Astrocyte of the cerebellum (primary cell): ENCODE measurements around the gene CRABP2.
A peak's percentile ranks its signal among the peaks of the same experiment; 100 is the strongest.

Source experiments
- DNase-seq: peaks from one replicate; pipeline ENCODE4 v3.0.0-alpha.2; 2011; ENCODE audit warnings: low read depth
- H3K4me3 ChIP-seq: 2 replicates; pipeline ENCODE4 v1.5.1; 2011; ENCODE audit warnings: mild to moderate bottlenecking, low read depth, low read length, moderate library complexity
- in situ Hi-C: cut with HindIII; loops from 2 replicates; pipeline ENCODE4 v1.10.0; 2017; ENCODE audit warnings: low sequenced_read_pairs
- TF ChIP-seq, protein P1 (sequence below): IDR thresholded peaks from 2 replicates; pipeline ENCODE4 v1.5.1; 2012; ENCODE audit warnings: low read length, low read depth, moderate library complexity, mild to moderate bottlenecking; ENCODE audit errors: missing control alignments

The CRABP2 gene

DNA sequence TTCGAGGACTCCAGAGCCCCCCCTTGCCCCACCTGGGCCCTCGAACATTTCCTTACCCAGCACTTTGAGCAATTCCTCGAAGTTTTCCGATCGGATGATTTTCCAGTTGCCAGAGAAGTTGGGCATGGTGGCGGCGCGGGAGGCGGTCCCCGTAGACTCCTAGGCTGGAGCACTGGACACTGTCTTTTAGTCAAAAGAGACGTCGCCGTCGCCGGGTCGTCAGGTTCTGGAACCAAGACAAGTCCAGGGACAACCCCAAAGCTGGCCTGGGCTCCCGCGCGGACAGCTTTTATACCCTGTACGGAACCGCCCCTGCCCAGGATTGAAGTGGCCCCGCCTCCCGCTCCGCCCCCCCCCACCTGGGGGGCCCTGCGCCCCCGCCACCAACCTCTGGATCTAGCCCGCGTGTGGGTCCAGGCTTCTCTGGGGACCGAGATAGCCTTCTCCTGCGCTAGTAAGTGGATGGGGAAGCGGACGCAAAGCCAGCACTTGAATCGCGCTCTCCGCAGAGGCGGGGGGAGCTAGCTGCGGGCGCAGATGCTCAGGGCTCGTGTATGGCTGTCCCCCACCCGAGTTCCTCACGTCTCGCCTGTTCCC is at the start of gene CRABP2:
TSS of gene CRABP2 (minus strand) at position 263 of the 597 bp plus-strand sequence. CDS start at position 126, 137 bp downstream.
- TF ChIP-seq, protein P1, sequence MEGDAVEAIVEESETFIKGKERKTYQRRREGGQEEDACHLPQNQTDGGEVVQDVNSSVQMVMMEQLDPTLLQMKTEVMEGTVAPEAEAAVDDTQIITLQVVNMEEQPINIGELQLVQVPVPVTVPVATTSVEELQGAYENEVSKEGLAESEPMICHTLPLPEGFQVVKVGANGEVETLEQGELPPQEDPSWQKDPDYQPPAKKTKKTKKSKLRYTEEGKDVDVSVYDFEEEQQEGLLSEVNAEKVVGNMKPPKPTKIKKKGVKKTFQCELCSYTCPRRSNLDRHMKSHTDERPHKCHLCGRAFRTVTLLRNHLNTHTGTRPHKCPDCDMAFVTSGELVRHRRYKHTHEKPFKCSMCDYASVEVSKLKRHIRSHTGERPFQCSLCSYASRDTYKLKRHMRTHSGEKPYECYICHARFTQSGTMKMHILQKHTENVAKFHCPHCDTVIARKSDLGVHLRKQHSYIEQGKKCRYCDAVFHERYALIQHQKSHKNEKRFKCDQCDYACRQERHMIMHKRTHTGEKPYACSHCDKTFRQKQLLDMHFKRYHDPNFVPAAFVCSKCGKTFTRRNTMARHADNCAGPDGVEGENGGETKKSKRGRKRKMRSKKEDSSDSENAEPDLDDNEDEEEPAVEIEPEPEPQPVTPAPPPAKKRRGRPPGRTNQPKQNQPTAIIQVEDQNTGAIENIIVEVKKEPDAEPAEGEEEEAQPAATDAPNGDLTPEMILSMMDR: no peak
- in situ Hi-C loops: no loop called here
- DNase-seq: no peak
- peak within 1 kb of the TSS; percentile 32 for H3K4me3 ChIP-seq

DNA sequence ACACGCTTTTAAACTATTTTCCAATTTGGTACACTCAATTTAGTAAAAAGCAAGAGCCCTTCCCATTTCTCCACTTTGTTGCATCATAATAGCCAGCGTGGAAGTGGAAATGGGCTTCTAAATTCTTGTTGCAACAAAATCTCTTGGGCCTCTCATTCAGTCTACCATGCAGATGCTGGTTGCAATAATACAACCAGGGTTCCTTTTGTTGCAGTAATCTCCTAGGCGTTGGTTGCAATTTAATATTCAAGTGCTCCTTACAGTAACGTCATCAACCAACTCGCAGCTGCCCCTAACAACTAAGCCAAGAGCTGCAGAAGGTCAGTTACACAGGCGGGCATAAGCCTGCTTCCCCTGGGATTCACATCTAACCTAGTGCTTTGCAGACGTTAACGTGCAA is 48.8 kb upstream of the CRABP2 start:
- H3K4me3 ChIP-seq: no peak overlapping the region
- no peak for DNase-seq
- in situ Hi-C loops: no loop called here
- TF ChIP-seq, protein P1: no peak

DNA sequence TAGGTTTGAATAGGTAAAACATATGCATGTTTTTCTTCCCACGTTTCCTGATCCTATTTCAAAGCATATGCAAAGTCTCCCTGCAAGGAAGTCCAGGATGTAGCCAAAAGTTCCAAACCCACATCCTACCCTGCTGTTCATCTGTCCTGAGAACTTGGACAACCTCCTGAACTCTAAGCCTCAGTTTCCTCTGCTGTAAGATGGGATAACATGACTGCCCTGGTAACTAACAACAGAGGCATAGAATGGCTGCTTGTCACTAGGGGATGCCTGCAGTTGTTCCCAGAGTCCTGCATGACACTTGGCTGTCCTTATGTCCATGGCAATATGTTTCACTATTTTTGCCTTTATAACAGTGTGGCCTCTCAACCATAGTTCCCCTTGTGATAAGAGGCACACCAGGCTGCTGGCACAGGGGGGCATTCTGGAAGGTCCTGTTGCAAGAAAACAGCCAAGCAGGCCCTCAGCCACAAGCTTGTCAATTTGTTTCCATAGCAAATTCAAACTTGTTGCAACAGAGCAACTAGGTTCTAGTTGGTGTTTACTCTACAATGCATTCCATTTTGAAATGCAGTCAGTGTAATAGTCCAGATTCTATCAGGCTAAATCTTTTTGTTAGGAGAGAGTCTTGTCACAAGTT is 47.6 kb upstream of the CRABP2 start:
- peak overlapping the region; percentile 94 for H3K4me3 ChIP-seq
- in situ Hi-C loops: no loop called here
- no peak for DNase-seq
- TF ChIP-seq, protein P1: no peak

DNA sequence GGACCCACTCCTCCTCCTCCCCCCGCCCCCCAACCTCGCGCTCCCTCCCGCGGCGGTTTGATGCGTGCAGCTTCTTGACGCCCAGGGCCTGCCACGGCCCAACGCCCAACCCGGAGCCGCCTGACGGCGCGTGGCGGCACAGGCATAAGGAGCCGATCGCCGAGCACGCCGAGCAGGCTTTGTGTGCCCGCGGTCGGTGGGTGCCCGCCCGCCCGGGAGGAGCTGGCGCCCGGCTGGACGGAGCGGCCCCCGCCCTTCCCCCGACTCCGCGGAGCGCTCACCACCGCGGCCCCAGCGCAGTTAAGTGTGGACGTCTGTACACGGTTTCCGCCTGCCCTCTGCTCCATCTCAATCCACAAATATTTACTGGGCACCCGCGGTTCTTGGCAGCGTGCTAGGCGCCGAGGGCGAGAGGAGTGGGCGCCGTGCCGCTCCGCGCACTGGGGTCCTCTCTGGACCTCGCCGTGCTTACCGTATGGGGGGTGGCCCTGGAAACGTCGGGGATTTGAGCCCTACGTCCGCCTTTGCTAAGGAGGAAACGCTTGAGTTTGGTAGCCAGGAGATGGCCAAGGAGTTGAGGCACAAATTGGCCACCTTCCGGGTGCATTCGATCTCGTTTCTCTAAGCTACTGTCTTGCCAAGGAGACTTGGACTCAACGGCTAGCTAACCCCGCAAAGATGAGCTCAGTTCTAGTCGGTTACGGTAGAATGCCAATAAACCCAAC is 46.5 kb upstream of the CRABP2 start:
- TF ChIP-seq, protein P1: no peak
- in situ Hi-C loops: no loop called here
- H3K4me3 ChIP-seq: peak overlapping the region; percentile 94

DNA sequence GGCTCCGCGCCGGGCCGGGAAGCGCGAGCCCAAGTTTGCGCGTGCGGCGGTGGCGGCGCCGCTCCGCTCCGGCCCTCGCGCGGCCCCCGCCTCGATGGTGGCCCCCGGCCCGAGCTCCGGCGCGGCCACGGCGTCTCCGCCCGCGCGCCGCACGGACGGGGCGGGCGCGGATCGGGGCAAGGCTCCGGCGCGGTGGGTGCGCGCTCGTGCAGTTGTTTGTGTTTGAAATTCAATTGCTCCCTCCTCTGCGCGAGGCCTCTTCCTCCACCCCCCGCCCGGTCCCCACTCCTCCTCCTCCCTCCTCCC is 46.0 kb upstream of the CRABP2 start, which contains the start of gene HDGF:
TSS of gene HDGF (minus strand) at position 225 of the 306 bp plus-strand sequence. CDS start 246 bp downstream, outside the sequence.
- in situ Hi-C loops: no loop called here
- peak within 1 kb of the TSS; percentile 94 for H3K4me3 ChIP-seq
- no peak for DNase-seq
- TF ChIP-seq, protein P1: no peak

More for the DNA sequence above, 46.5 kb upstream of the CRABP2 start:
- peak; percentile 83 for DNase-seq

DNA sequence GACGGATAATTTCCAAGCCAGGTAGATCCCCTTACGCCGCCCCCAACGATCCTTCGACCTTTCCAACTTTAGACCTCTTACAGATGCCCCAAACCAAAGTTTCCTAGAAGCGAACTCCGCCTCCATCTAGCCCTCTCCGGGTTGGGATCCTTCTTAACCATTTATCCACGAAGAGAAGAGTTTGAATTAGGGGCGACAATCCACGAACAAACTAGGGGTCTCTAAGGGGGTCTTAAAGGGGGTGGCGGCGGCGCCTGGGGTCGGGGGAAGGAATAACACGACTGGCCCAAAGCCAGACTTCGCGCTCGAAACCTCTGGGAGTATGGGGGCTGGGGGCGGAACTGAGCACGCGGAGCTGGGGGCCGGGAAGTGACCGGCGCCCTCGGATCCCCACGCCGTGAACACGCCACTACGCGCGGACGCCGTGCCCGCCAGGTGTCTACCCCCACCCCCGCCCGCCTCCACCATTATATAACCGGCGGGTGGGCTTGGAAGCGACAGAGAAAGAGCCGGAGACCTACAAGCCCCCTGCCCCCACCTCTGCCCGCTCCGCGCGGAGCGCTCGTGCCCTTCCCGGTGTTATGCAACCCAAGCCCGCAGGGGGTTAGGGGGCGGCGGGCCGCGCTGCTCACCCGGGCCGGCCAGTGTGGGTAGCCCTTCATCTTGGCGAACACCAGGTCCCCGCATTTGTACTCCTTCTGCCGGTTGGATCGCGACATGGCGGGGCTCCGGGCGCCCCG is 45.5 kb upstream of the CRABP2 start:
- in situ Hi-C loops: no loop called here
- TF ChIP-seq, protein P1: no peak
- DNase-seq: no peak
- peak overlapping the region; percentile 94 for H3K4me3 ChIP-seq
